ENCODE results near the gene DHX32.

Gene DHX32

GRCh38 chr10:125802739-125803138 is 78.4 kb downstream of the DHX32 start:
- no peak for DNase-seq (ENCODE audit: low read depth)

GRCh38 chr10:125802131-125802530 is 79.0 kb downstream of the DHX32 start:
- DNase-seq (ENCODE audit: low read depth), result no peak

- DNase-seq (ENCODE audit: low read depth), result no peak
Measured at GRCh38 chr10:125801574-125801973, 79.5 kb downstream of the DHX32 start.

GRCh38 chr10:125799451-125800182 is 81.5 kb downstream of the DHX32 start:
- no peak for DNase-seq (ENCODE audit: low read depth)

GRCh38 chr10:125797994-125798662 is 83.0 kb downstream of the DHX32 start:
- DNase-seq (ENCODE audit: low read depth), result no peak

GRCh38 chr10:125797424-125797823 is 83.7 kb downstream of the DHX32 start:
- DNase-seq (ENCODE audit: low read depth), result no peak

- no peak for DNase-seq (ENCODE audit: low read depth)
Measured at GRCh38 chr10:125795637-125796190, 85.4 kb downstream of the DHX32 start.

GRCh38 chr10:125795128-125795527 is 86.0 kb downstream of the DHX32 start:
- no peak for DNase-seq (ENCODE audit: low read depth)

- DNase-seq (ENCODE audit: low read depth), result no peak
Measured at GRCh38 chr10:125792342-125793300, 88.5 kb downstream of the DHX32 start.

GRCh38 chr10:125788156-125789034 is 92.7 kb downstream of the DHX32 start:
- no peak for DNase-seq (ENCODE audit: low read depth)

Data from fibroblast of the conjunctiva (primary cell).